K562 (cell line): ENCODE results near the gene FBL. TPM values are rescaled to one million over a fixed set of nuclear protein-coding genes. Genes with fewer than 3 reads are reported as not detected.

Experiments used
- EP400 ChIP-seq: fragments of 450-650 bp; IDR thresholded peaks from 2 replicates; pipeline ENCODE4 v1.6.1; 2017; ENCODE audit warnings: antibody characterized with exemption, mild to moderate bottlenecking, moderate library complexity
- HDAC1 ChIP-seq, 2 experiments: fragments of 450-650 bp; IDR thresholded peaks; 2 replicates each; pipeline ENCODE4 v1.6.1; 2016 to 2017; ENCODE audit warnings: inconsistent platforms in 1 of 2, mild to moderate bottlenecking in 1 of 2, moderate library complexity in 1 of 2
- HDAC2 ChIP-seq: fragments of 450-650 bp; IDR thresholded peaks from 2 replicates; pipeline ENCODE4 v1.6.1; 2016; ENCODE audit warnings: mild to moderate bottlenecking
- NFE2 ChIP-seq: IDR thresholded peaks from 2 replicates; pipeline ENCODE4 v1.6.1; 2014; ENCODE audit warnings: antibody characterized with exemption, low read depth
- NR2C2 ChIP-seq, 2 experiments: fragments of 200-800 bp in 1 of 2; sonication (Bioruptor generic) in 1 of 2; sonication (generic) in 1 of 2; formaldehyde crosslinking in 1 of 2; IDR thresholded peaks; 2 replicates each; pipeline versions ENCODE4 v1.6.1 to v1.8.0; 2016 to 2022; ENCODE audit warnings: mild to moderate bottlenecking in 1 of 2, missing compliant biosample characterization in 1 of 2, missing genetic modification characterization in 1 of 2, missing genetic modification reagents in 1 of 2
- POLR3G ChIP-seq: IDR thresholded peaks from 2 replicates; pipeline ENCODE4 v1.6.1; 2011; ENCODE audit not compliant: insufficient read length, insufficient replicate concordance; ENCODE audit errors: extremely low read depth
- SAP30 ChIP-seq: fragments of 200-600 bp; sonication (generic); IDR thresholded peaks from 2 replicates; pipeline ENCODE4 v1.6.1; 2012; ENCODE audit warnings: borderline replicate concordance, low read depth, mild to moderate bottlenecking, moderate library complexity, low read length, control low read depth, inconsistent platforms; ENCODE audit not compliant: insufficient read depth, poor library complexity, severe bottlenecking
- SMARCA4 ChIP-seq: fragments of 450-650 bp; IDR thresholded peaks from 2 replicates; pipeline ENCODE4 v1.6.1; 2016
- TCF3 ChIP-seq: sonication (generic); formaldehyde crosslinking; IDR thresholded peaks from 2 replicates; pipeline ENCODE4 v1.4.0; 2020; ENCODE audit warnings: mild to moderate bottlenecking, missing genetic modification reagents
- ZNF263 ChIP-seq: sonication (generic); formaldehyde crosslinking; IDR thresholded peaks from 2 replicates; pipeline ENCODE4 v1.8.0; 2022; ENCODE audit warnings: mild to moderate bottlenecking, missing genetic modification reagents, borderline replicate concordance
- polyA plus RNA-seq, 8 experiments: library from polyadenylated mRNA; depleted of rRNA in 4 of 8; stranded (reverse) in 5 of 8; unstranded in 3 of 8; fragments of >200 nt; fragmentation: Nextera tagmentation in 2 of 8; fragmentation: Illumina TruSeq in 1 of 8; extraction: Ambion mirVana in 2 of 8; extraction: Trizol in 1 of 8; gene quantifications; 2 replicates each; pipeline versions ENCODE4 v1.2.1 to v1.2.3, GENCODE V29; 2011 to 2014; ENCODE audit warnings: inconsistent platforms in 1 of 8, missing spikeins in 1 of 8
- total RNA-seq, 7 experiments: library from RNA; depleted of rRNA in 6 of 7; stranded (reverse); fragments of >200 nt in 6 of 7; fragmentation: Illumina TruSeq in 2 of 7; extraction: Trizol in 2 of 7; gene quantifications; 2 replicates each; pipeline versions ENCODE4 v1.2.1 to v1.2.3, GENCODE V29; 2011 to 2021; ENCODE audit warnings: low replicate concordance in 1 of 7
- TF ChIP-seq, protein P1 (sequence below): fragments of 450-650 bp; IDR thresholded peaks from 2 replicates; pipeline ENCODE4 v1.6.1; 2017; ENCODE audit warnings: antibody characterized with exemption, mild to moderate bottlenecking
- TF ChIP-seq, protein P2 (sequence below), 2 experiments: IDR thresholded peaks; 2 replicates each; pipeline ENCODE4 v1.6.1; 2011; ENCODE audit warnings: borderline replicate concordance in 1 of 2, control low read depth in 1 of 2, low read depth in 1 of 2, low read length in 1 of 2, mild to moderate bottlenecking in 1 of 2, mixed read lengths in 1 of 2, moderate library complexity in 1 of 2; ENCODE audit not compliant: insufficient read depth in 1 of 2, insufficient read length in 1 of 2, poor library complexity in 1 of 2, severe bottlenecking in 1 of 2; ENCODE audit errors: extremely low read depth in 1 of 2
- TF ChIP-seq, protein P3 (sequence below): sonication (generic); formaldehyde crosslinking; IDR thresholded peaks from 2 replicates; pipeline ENCODE4 v1.8.1; 2023; ENCODE audit warnings: missing genetic modification reagents, mild to moderate bottlenecking, borderline replicate concordance

FBL gene
- total and polyA plus RNA-seq, 9 of the 15 experiments (the other 6 are each of a cell fraction or from before 2014, with no cell fraction given) = 201 to 1,696 (median 696) TPM

GRCh38 chr19:39839678-39840327 is 6.4 kb downstream of the FBL start (continued):
- TF ChIP-seq, protein P1, sequence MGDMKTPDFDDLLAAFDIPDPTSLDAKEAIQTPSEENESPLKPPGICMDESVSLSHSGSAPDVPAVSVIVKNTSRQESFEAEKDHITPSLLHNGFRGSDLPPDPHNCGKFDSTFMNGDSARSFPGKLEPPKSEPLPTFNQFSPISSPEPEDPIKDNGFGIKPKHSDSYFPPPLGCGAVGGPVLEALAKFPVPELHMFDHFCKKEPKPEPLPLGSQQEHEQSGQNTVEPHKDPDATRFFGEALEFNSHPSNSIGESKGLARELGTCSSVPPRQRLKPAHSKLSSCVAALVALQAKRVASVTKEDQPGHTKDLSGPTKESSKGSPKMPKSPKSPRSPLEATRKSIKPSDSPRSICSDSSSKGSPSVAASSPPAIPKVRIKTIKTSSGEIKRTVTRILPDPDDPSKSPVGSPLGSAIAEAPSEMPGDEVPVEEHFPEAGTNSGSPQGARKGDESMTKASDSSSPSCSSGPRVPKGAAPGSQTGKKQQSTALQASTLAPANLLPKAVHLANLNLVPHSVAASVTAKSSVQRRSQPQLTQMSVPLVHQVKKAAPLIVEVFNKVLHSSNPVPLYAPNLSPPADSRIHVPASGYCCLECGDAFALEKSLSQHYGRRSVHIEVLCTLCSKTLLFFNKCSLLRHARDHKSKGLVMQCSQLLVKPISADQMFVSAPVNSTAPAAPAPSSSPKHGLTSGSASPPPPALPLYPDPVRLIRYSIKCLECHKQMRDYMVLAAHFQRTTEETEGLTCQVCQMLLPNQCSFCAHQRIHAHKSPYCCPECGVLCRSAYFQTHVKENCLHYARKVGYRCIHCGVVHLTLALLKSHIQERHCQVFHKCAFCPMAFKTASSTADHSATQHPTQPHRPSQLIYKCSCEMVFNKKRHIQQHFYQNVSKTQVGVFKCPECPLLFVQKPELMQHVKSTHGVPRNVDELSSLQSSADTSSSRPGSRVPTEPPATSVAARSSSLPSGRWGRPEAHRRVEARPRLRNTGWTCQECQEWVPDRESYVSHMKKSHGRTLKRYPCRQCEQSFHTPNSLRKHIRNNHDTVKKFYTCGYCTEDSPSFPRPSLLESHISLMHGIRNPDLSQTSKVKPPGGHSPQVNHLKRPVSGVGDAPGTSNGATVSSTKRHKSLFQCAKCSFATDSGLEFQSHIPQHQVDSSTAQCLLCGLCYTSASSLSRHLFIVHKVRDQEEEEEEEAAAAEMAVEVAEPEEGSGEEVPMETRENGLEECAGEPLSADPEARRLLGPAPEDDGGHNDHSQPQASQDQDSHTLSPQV = peak; percentile 85
- 0 out of 2 replicates have a peak, but pooled peaks have one; percentile 65 for TF ChIP-seq ZNF263 (CRISPR knock-in tag)
- peak in 1 of 2 experiments; percentile 68; a peak in 2 of 4 replicates for TF ChIP-seq HDAC1 (IDR thresholded peaks at IDR 0.05)
- TF ChIP-seq SMARCA4 = peak; percentile 45; the same call in 1 of the 2 replicates
- peak; percentile 43; the same call in 1 of the 2 replicates for TF ChIP-seq EP400
- TF ChIP-seq HDAC2 = peak; percentile 56; the same call in 1 of the 2 replicates
- peak; percentile 53 for TF ChIP-seq SAP30
- no peak for TF ChIP-seq POLR3G
- no peak for TF ChIP-seq NR2C2 (CRISPR knock-in tag; IDR thresholded peaks at IDR 0.05)
- peak; percentile 76 for TF ChIP-seq NR2C2 (tag; IDR thresholded peaks at IDR 0.05)
- TF ChIP-seq TCF3 (CRISPR knock-in tag) = peak; percentile 59; the same call in 1 of the 2 replicates
- TF ChIP-seq NFE2 = 0 out of 2 replicates have a peak, but pooled peaks have one; percentile 19
- TF ChIP-seq, protein P2, sequence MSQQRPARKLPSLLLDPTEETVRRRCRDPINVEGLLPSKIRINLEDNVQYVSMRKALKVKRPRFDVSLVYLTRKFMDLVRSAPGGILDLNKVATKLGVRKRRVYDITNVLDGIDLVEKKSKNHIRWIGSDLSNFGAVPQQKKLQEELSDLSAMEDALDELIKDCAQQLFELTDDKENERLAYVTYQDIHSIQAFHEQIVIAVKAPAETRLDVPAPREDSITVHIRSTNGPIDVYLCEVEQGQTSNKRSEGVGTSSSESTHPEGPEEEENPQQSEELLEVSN (IDR thresholded peaks at IDR 0.05; ENCODE audit: borderline replicate concordance in 1 of 2, extremely low read depth in 1 of 2, insufficient read depth in 1 of 2, insufficient read length in 1 of 2, low read depth in 1 of 2, low read length in 1 of 2, poor library complexity in 1 of 2, severe bottlenecking in 1 of 2) = peak; percentile 30 to 73
- TF ChIP-seq, protein P3, sequence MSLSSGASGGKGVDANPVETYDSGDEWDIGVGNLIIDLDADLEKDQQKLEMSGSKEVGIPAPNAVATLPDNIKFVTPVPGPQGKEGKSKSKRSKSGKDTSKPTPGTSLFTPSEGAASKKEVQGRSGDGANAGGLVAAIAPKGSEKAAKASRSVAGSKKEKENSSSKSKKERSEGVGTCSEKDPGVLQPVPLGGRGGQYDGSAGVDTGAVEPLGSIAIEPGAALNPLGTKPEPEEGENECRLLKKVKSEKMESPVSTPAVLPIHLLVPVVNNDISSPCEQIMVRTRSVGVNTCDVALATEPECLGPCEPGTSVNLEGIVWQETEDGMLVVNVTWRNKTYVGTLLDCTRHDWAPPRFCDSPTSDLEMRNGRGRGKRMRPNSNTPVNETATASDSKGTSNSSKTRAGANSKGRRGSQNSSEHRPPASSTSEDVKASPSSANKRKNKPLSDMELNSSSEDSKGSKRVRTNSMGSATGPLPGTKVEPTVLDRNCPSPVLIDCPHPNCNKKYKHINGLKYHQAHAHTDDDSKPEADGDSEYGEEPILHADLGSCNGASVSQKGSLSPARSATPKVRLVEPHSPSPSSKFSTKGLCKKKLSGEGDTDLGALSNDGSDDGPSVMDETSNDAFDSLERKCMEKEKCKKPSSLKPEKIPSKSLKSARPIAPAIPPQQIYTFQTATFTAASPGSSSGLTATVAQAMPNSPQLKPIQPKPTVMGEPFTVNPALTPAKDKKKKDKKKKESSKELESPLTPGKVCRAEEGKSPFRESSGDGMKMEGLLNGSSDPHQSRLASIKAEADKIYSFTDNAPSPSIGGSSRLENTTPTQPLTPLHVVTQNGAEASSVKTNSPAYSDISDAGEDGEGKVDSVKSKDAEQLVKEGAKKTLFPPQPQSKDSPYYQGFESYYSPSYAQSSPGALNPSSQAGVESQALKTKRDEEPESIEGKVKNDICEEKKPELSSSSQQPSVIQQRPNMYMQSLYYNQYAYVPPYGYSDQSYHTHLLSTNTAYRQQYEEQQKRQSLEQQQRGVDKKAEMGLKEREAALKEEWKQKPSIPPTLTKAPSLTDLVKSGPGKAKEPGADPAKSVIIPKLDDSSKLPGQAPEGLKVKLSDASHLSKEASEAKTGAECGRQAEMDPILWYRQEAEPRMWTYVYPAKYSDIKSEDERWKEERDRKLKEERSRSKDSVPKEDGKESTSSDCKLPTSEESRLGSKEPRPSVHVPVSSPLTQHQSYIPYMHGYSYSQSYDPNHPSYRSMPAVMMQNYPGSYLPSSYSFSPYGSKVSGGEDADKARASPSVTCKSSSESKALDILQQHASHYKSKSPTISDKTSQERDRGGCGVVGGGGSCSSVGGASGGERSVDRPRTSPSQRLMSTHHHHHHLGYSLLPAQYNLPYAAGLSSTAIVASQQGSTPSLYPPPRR = no peak
